Spleen (tissue), 7 donors: ENCODE data around the gene DUSP16.
"Not testable (repeated sequence)": the region's sequence is repeated elsewhere in the genome, so short reads cannot be mapped to it uniquely, and the experiment has no call there.

Experiments
- POLR2A ChIP-seq, 3 donors: fragments of 450-650 bp; IDR thresholded peaks; one replicate each; pipeline ENCODE4 v1.5.1; 2017; ENCODE audit warnings: antibody characterized with exemption in 3 of 3, mild to moderate bottlenecking in 1 of 3
- POLR2AphosphoS5 ChIP-seq, 3 donors: sonication (generic); formaldehyde crosslinking; IDR thresholded peaks; one replicate each; pipeline ENCODE4 v1.5.1; 2017; ENCODE audit warnings: antibody characterized with exemption in 3 of 3
- TF ChIP-seq, protein P1 (sequence below), 11 experiments: fragments of 200-600 bp in 7 of 11; fragments of 450-650 bp in 4 of 11; sonication (generic) in 4 of 11; IDR thresholded peaks in 8 of 11; conservative IDR thresholded peaks in 3 of 11; 1 replicate in 7 of 11; 2 replicates in 4 of 11; pipeline versions ENCODE4 v1.4.0 to v1.8.0; 2016 to 2021; ENCODE audit warnings: antibody characterized with exemption in 11 of 11, inconsistent platforms in 4 of 11, mild to moderate bottlenecking in 1 of 11
- donor health status: DM: no; HTN: no; CAD: no; lungs with moderate emphysema.
- donor health status: DM: no; HTN: no; CAD: no.
- donor health status: DM: no; HTN: no; CAD: no.

DNA sequence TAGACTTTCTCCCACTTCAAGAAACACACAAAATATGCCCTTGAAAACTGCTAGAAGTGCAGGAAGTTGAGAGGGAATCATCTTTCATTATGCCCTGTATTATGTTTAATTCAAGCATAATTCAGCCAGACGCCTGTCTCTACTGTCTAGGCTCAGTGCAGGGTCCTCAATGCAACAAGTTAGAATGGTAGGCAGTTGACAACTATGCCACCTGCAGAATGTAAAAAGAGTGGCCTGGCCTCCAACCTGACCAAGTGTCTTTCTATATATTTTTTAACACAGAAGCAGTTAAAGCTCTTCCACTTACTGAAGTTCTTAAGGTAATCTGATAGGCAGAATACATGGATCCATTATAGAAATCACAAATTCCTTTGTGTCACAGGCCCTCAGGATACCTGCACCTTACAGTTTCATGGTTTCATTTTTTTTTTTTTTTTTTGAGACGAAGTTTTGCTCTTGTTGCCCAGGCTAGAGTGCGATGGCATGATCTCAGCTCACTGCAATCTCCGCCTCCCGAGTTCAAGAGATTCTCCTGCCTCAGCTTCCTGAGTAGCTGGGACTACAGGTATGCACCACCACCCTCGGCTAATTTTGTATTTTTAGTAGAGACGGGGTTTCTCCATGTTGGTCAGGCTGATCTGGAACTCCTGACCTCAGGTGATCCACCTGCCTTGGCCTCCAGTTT, 60.4 kb downstream of the DUSP16 start:
- TF ChIP-seq, protein P1, sequence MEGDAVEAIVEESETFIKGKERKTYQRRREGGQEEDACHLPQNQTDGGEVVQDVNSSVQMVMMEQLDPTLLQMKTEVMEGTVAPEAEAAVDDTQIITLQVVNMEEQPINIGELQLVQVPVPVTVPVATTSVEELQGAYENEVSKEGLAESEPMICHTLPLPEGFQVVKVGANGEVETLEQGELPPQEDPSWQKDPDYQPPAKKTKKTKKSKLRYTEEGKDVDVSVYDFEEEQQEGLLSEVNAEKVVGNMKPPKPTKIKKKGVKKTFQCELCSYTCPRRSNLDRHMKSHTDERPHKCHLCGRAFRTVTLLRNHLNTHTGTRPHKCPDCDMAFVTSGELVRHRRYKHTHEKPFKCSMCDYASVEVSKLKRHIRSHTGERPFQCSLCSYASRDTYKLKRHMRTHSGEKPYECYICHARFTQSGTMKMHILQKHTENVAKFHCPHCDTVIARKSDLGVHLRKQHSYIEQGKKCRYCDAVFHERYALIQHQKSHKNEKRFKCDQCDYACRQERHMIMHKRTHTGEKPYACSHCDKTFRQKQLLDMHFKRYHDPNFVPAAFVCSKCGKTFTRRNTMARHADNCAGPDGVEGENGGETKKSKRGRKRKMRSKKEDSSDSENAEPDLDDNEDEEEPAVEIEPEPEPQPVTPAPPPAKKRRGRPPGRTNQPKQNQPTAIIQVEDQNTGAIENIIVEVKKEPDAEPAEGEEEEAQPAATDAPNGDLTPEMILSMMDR (IDR thresholded peaks at IDR 0.05 in 8 of 11, conservative IDR thresholded peaks at IDR 0.05 in 3 of 11): not testable (repeated sequence)
- not testable (repeated sequence) for TF ChIP-seq POLR2A, POLR2AphosphoS5 (IDR thresholded peaks at IDR 0.05)
